ENCODE results near the gene KCNJ12. TPM values are rescaled to one million over a fixed set of nuclear protein-coding genes. Genes with fewer than 3 reads are reported as not detected.
"Not testable (repeated sequence)": the region's sequence is repeated elsewhere in the genome, so short reads cannot be mapped to it uniquely, and the experiment has no call there.

Gene KCNJ12
- total RNA-seq, 1 donor from 2014 or later, result 1.6 TPM

- no peak for DNase-seq (ENCODE audit: low spot score)
Measured at GRCh38 chr17:21387616-21388015, 11.5 kb downstream of the KCNJ12 start.

GRCh38 chr17:21388066-21388465 lies 11.9 kb downstream of the KCNJ12 start:
- no peak for DNase-seq (ENCODE audit: low spot score)

GRCh38 chr17:21388944-21389343 lies 12.8 kb downstream of the KCNJ12 start:
- DNase-seq (ENCODE audit: low spot score), result no peak

- DNase-seq (ENCODE audit: low spot score), result no peak
Measured at GRCh38 chr17:21389394-21389793, 13.2 kb downstream of the KCNJ12 start.

GRCh38 chr17:21390294-21390693 lies 14.1 kb downstream of the KCNJ12 start:
- DNase-seq (ENCODE audit: low spot score), result no peak

- DNase-seq (ENCODE audit: low spot score), result no peak
Measured at GRCh38 chr17:21392266-21392665, 16.1 kb downstream of the KCNJ12 start.

GRCh38 chr17:21394265-21394664 lies 18.1 kb downstream of the KCNJ12 start:
- DNase-seq (ENCODE audit: low spot score), result no peak

- DNase-seq (ENCODE audit: low spot score), result no peak
Measured at GRCh38 chr17:21395764-21396163, 19.6 kb downstream of the KCNJ12 start.

- DNase-seq (ENCODE audit: low spot score), result no peak
Measured at GRCh38 chr17:21396237-21396636, 20.1 kb downstream of the KCNJ12 start.

GRCh38 chr17:21397341-21398190 lies 21.4 kb downstream of the KCNJ12 start:
- no peak for DNase-seq (ENCODE audit: low spot score)

GRCh38 chr17:21399474-21400186 lies 23.5 kb downstream of the KCNJ12 start:
- no peak for DNase-seq (ENCODE audit: low spot score)

- DNase-seq (ENCODE audit: low spot score), result not testable (repeated sequence)
Measured at GRCh38 chr17:21400187-21400569, 24.0 kb downstream of the KCNJ12 start.

- no peak for DNase-seq (ENCODE audit: low spot score)
Measured at GRCh38 chr17:21400816-21401593, 24.8 kb downstream of the KCNJ12 start.

GRCh38 chr17:21402166-21402571 lies 26.0 kb downstream of the KCNJ12 start:
- peak; percentile 58 for DNase-seq (ENCODE audit: low spot score)

GRCh38 chr17:21402926-21403325 lies 26.8 kb downstream of the KCNJ12 start:
- DNase-seq (ENCODE audit: low spot score), result not testable (repeated sequence)

GRCh38 chr17:21404106-21404505 lies 27.9 kb downstream of the KCNJ12 start:
- not testable (repeated sequence) for DNase-seq (ENCODE audit: low spot score)

GRCh38 chr17:21404539-21404938 lies 28.4 kb downstream of the KCNJ12 start:
- DNase-seq (ENCODE audit: low spot score), result not testable (repeated sequence)

- DNase-seq (ENCODE audit: low spot score), result not testable (repeated sequence)
Measured at GRCh38 chr17:21404956-21405731, 29.0 kb downstream of the KCNJ12 start.

- DNase-seq (ENCODE audit: low spot score), result not testable (repeated sequence)
Measured at GRCh38 chr17:21405904-21406400, 29.8 kb downstream of the KCNJ12 start.

- not testable (repeated sequence) for DNase-seq (ENCODE audit: low spot score)
Measured at GRCh38 chr17:21406616-21407404, 30.7 kb downstream of the KCNJ12 start.

All from ureter (tissue), 1 donor.